Neural crest cell (in vitro differentiated cells): ENCODE results near the gene ACSL6. TPM values are rescaled to one million over a fixed set of nuclear protein-coding genes. Genes with fewer than 3 reads are reported as not detected.

Experiments used
- DNase-seq: peaks from one replicate; pipeline ENCODE4 v3.0.0; 2021; ENCODE audit warnings: low read depth, mixed read lengths, low spot score
- H3K27ac Mint-ChIP-seq: one replicate; pipeline ENCODE4 v1.8.0; 2021; ENCODE audit warnings: mild to moderate bottlenecking, mixed read lengths; ENCODE audit not compliant: unreplicated experiment
- H3K27me3 Mint-ChIP-seq: 2 replicates; pipeline ENCODE4 v1.8.0; 2021; ENCODE audit warnings: low read depth, mild to moderate bottlenecking, mixed read lengths
- H3K36me3 Mint-ChIP-seq: 2 replicates; pipeline ENCODE4 v1.8.0; 2021; ENCODE audit warnings: low read depth, mild to moderate bottlenecking, mixed read lengths
- H3K4me1 Mint-ChIP-seq: 2 replicates; pipeline ENCODE4 v1.8.0; 2021; ENCODE audit warnings: mixed read lengths
- H3K4me3 Mint-ChIP-seq: one replicate; pipeline ENCODE4 v1.8.0; 2021; ENCODE audit warnings: mild to moderate bottlenecking, mixed read lengths
- H3K9me3 Mint-ChIP-seq: 2 replicates; pipeline ENCODE4 v1.8.0; 2021; ENCODE audit warnings: mixed read lengths
- total RNA-seq: library from RNA; stranded (reverse); gene quantifications from 2 replicates; pipeline ENCODE4 v1.2.1, GENCODE V29; 2021
- TF ChIP-seq, protein P1 (sequence below): fragments of 200-600 bp; sonication (generic); conservative IDR thresholded peaks from 2 replicates; pipeline ENCODE4 v1.5.0; 2021; ENCODE audit warnings: antibody characterized with exemption, mild to moderate bottlenecking

The ACSL6 gene
- total RNA-seq, 1 donor from 2014 or later, result 0.84 TPM

DNA sequence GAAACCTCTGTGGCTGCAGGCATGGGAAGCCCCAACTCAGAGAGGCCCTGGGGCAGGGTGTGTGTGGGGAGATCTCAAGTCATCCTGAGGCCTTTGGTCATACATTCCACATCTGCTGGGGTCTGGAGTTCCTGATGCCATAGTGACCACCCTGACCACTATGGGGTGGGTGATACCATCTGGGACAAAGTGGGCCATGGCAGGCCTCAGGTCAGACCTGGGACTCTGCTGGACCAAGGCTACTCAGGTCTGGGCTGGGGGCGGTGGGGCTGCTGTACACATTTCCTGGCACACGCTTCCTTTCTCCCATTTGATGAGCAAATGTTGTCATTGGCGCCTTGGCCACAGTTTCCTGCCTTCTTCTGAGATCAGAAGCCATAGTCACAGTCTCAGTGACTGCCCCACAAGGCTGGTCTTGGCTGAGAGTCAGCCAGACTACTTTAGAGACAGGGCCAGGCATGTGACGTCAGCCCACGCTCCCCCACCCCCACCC is 15.1 kb upstream of the ACSL6 start:
- no peak for DNase-seq
- Mint-ChIP-seq H3K4me1 (no peaks in the 10 kb centered on the region), H3K9me3 (no peaks in the 10 kb centered on the region), H3K27me3 (peaks cover 25% of the 10 kb centered on the region), H3K36me3 (no peaks in the 10 kb centered on the region), H3K27ac (no peak overlapping the region), H3K4me3 (no peak overlapping the region)
- TF ChIP-seq, protein P1, sequence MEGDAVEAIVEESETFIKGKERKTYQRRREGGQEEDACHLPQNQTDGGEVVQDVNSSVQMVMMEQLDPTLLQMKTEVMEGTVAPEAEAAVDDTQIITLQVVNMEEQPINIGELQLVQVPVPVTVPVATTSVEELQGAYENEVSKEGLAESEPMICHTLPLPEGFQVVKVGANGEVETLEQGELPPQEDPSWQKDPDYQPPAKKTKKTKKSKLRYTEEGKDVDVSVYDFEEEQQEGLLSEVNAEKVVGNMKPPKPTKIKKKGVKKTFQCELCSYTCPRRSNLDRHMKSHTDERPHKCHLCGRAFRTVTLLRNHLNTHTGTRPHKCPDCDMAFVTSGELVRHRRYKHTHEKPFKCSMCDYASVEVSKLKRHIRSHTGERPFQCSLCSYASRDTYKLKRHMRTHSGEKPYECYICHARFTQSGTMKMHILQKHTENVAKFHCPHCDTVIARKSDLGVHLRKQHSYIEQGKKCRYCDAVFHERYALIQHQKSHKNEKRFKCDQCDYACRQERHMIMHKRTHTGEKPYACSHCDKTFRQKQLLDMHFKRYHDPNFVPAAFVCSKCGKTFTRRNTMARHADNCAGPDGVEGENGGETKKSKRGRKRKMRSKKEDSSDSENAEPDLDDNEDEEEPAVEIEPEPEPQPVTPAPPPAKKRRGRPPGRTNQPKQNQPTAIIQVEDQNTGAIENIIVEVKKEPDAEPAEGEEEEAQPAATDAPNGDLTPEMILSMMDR, result no peak

- Mint-ChIP-seq H3K4me3 (no peak overlapping the region), H3K4me1 (no peaks in the 10 kb centered on the region), H3K27me3 (peaks cover 32% of the 10 kb centered on the region), H3K9me3 (no peaks in the 10 kb centered on the region), H3K36me3 (no peaks in the 10 kb centered on the region), H3K27ac (no peak overlapping the region)
- TF ChIP-seq, protein P1, result no peak
- no peak for DNase-seq
Observed at GRCh38 chr5:132025403-132025971, 14.0 kb upstream of the ACSL6 start.

DNA sequence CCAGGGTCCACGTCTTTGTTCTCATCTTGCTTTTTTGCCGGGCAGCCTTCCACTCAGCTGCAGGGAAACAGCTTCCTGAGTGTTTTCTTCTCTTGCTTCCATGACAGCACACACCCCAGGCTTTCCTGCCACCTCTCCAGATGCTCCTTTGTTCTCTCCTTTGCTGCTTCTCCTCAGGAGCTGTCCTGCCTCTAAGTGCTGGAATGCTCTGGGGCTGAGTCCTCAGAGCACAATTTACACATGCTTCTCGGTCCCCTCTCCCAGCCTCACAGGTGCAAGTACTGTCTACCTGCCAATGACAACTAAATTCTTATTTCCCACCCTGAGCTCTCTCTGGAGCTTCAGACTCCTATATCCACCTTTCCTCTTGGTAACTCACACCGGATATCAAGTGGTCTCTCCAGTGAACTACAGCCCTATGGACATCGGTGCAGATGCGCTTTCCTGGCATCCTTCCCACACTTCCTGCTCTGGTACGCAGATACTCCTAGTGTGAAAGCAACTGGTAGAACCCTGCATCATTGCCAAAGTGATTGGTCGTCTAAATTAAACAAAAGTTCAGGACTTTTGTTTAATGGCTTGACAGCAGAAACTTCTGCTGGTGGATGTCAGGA is 13.4 kb upstream of the ACSL6 start:
- Mint-ChIP-seq H3K27me3 (peaks cover 35% of the 10 kb centered on the region), H3K9me3 (no peaks in the 10 kb centered on the region), H3K27ac (no peak overlapping the region), H3K4me3 (no peak overlapping the region), H3K36me3 (no peaks in the 10 kb centered on the region), H3K4me1 (no peaks in the 10 kb centered on the region)
- TF ChIP-seq, protein P1, result no peak
- DNase-seq, result no peak

DNA sequence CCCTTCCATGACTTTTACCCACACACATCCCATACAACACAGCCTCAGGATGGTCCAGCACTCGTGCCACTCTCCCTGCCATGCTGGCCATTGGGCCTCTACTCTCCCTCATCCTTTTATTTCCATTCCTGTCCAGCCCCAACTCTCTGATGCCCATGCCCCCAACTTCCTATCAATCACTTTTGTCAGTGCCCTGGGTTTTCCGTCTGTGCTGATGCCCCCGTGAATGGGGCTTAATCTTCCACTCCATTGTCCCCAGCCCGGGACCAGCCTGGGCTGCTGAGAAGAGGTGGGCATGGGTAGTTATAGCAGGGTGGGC is 12.6 kb upstream of the ACSL6 start:
- TF ChIP-seq, protein P1, result no peak
- Mint-ChIP-seq H3K27me3 (peaks cover 36% of the 10 kb centered on the region), H3K4me3 (no peak overlapping the region)

GRCh38 chr5:132023258-132024116 is 12.0 kb upstream of the ACSL6 start:
- Mint-ChIP-seq H3K36me3 (no peaks in the 10 kb centered on the region), H3K27me3 (peaks cover 41% of the 10 kb centered on the region), H3K27ac (no peak overlapping the region), H3K4me3 (no peak overlapping the region), H3K4me1 (no peaks in the 10 kb centered on the region), H3K9me3 (no peaks in the 10 kb centered on the region)
- DNase-seq, result no peak
- TF ChIP-seq, protein P1, result no peak

More for the DNA sequence above, 12.6 kb upstream of the ACSL6 start:
- Mint-ChIP-seq H3K27ac (no peak overlapping the region), H3K36me3 (no peaks in the 10 kb centered on the region), H3K4me1 (no peaks in the 10 kb centered on the region), H3K9me3 (no peaks in the 10 kb centered on the region)
- DNase-seq, result no peak
